Endodermal cell (in vitro differentiated cells): ENCODE results near the gene SEMA5A. TPM values are rescaled to one million over a fixed set of nuclear protein-coding genes. Genes with fewer than 3 reads are reported as not detected.

Source experiments
- DNase-seq: peaks from one replicate; pipeline ENCODE4 v3.0.0-alpha.2; 2017
- H3K27ac ChIP-seq: 2 replicates; pipeline ENCODE4 v1.5.1; 2013; ENCODE audit warnings: mild to moderate bottlenecking, low read depth, low read length, moderate library complexity
- H3K27me3 ChIP-seq: 2 replicates; pipeline ENCODE4 v1.6.1; 2013; ENCODE audit warnings: mild to moderate bottlenecking, low read length, moderate library complexity; ENCODE audit not compliant: insufficient read depth, control insufficient read depth, poor library complexity, severe bottlenecking
- H3K36me3 ChIP-seq: 2 replicates; pipeline ENCODE4 v1.7.0; 2013; ENCODE audit warnings: mild to moderate bottlenecking, low read length, moderate library complexity; ENCODE audit not compliant: control insufficient read depth, insufficient read depth
- H3K4me1 ChIP-seq: one replicate; pipeline ENCODE4 v1.7.0; 2013; ENCODE audit warnings: low read length; ENCODE audit not compliant: control insufficient read depth, insufficient read depth
- H3K4me3 ChIP-seq: 2 replicates; pipeline ENCODE4 v1.5.1; 2013; ENCODE audit warnings: mild to moderate bottlenecking, low read length, moderate library complexity
- H3K9ac ChIP-seq: 2 replicates; pipeline ENCODE4 v1.6.1; 2013; ENCODE audit warnings: mild to moderate bottlenecking, low read length, moderate library complexity; ENCODE audit not compliant: poor library complexity, severe bottlenecking; ENCODE audit errors: extremely low read depth
- H3K9me3 ChIP-seq: 2 replicates; pipeline ENCODE4 v1.6.1; 2013; ENCODE audit warnings: mild to moderate bottlenecking, low read length, moderate library complexity; ENCODE audit not compliant: control insufficient read depth
- H3K27ac Mint-ChIP-seq: 2 replicates; pipeline ENCODE4 v1.8.0; 2020; ENCODE audit warnings: mixed read lengths
- H3K27me3 Mint-ChIP-seq: 2 replicates; pipeline ENCODE4 v1.8.0; 2021; ENCODE audit warnings: mild to moderate bottlenecking, mixed read lengths; ENCODE audit not compliant: insufficient read depth
- H3K36me3 Mint-ChIP-seq: 2 replicates; pipeline ENCODE4 v1.8.0; 2020; ENCODE audit warnings: low read depth, mixed read lengths
- H3K4me1 Mint-ChIP-seq: 2 replicates; pipeline ENCODE4 v1.8.0; 2020; ENCODE audit warnings: mixed read lengths
- H3K4me3 Mint-ChIP-seq: 2 replicates; pipeline ENCODE4 v1.8.0; 2020; ENCODE audit warnings: mild to moderate bottlenecking, moderate library complexity, mixed read lengths
- H3K9me3 Mint-ChIP-seq: 2 replicates; pipeline ENCODE4 v1.8.0; 2020; ENCODE audit warnings: mild to moderate bottlenecking, mixed read lengths
- WGBS, 2 experiments: methylation state at CpG; one replicate each; pipeline versions ENCODE4 v1.1.5 to v1.1.7; 2013; ENCODE audit warnings: missing lambda C conversion rate in 2 of 2, mixed read lengths in 1 of 2; ENCODE audit not compliant: insufficient coverage in 1 of 2, insufficient read length in 1 of 2; 5-methylcytosine and 5-hydroxymethylcytosine counted together
- total RNA-seq, 2 donors: library from RNA; stranded (reverse); fragmentation: NEBNext Ultra II Directional in 1 of 2; extraction: Animal tissue kit (Norgen Biotek cat#: 25700) in 1 of 2; gene quantifications; 2 replicates in 1 of 2; 3 replicates in 1 of 2; pipeline ENCODE4 v1.2.1, GENCODE V29; 2021
- TF ChIP-seq, protein P1 (sequence below): fragments of 200-600 bp; sonication (generic); conservative IDR thresholded peaks from 2 replicates; pipeline ENCODE4 v1.5.0; 2021; ENCODE audit warnings: antibody characterized with exemption, mild to moderate bottlenecking

The SEMA5A gene
- total RNA-seq, 2 donors from 2014 or later: 46.8 to 77.8 TPM

DNA sequence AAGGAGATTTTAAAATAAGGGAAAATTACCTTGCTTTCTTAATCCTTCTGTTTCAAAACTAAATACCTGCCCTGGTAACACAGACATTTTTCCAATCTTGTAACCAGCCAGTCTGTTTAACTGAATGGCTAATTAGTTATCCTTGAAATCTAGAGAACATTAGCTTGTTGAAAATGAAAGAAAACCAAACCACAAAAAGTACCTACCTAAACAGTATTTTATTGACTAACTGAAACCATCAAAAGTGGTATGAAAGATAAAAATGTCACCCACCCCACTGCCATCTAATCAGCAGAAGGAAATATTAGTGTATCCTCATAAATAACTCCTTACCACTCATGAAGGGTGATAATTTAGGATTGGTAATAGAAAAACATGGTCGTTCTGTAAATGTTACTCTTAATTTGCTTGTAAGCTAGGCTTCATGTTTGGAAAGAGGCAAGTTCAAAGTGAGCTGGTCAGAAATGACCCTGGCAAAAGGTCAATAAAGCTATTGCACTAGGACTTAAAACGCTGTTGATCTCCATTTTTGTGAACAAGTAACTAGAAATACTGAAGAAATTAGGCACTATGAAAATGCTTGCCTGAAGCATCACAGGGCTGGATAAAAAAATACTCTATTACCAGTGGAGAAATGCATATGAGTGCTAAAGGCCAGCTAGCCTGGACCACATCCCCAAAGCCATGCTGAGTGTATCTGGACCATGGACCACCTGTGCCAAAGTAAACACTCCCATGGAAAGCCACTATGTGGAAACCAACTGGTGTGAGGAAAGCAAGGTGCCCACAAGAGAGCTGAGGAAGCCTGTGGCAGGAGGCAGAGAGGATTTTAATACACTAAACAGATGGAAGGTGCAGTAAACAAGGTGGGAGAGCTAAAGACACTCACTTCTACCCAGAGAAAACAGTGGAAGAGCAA is 8.4 kb downstream of the SEMA5A start:
- no peak overlapping the region for H3K4me3 Mint-ChIP-seq
- no peaks in the 10 kb centered on the region for H3K4me1 Mint-ChIP-seq
- no peaks in the 10 kb centered on the region for H3K27me3 Mint-ChIP-seq
- Histone ChIP-seq H3K9me3 (no peaks in the 10 kb centered on the region), H3K27ac (no peak overlapping the region), H3K36me3 (peaks cover 46% of the 10 kb centered on the region), H3K9ac (no peak overlapping the region), H3K4me3 (no peak overlapping the region), H3K27me3 (no peaks in the 10 kb centered on the region), H3K4me1 (peaks cover 3% of the 10 kb centered on the region)
- no peaks in the 10 kb centered on the region for H3K9me3 Mint-ChIP-seq
- no peak for DNase-seq
- WGBS, 2 experiments: 96 to 100% methylated on average over 2 of the region's 2 CpGs
- peaks cover 26% of the 10 kb centered on the region for H3K36me3 Mint-ChIP-seq
- no peak overlapping the region for H3K27ac Mint-ChIP-seq
- TF ChIP-seq, protein P1, sequence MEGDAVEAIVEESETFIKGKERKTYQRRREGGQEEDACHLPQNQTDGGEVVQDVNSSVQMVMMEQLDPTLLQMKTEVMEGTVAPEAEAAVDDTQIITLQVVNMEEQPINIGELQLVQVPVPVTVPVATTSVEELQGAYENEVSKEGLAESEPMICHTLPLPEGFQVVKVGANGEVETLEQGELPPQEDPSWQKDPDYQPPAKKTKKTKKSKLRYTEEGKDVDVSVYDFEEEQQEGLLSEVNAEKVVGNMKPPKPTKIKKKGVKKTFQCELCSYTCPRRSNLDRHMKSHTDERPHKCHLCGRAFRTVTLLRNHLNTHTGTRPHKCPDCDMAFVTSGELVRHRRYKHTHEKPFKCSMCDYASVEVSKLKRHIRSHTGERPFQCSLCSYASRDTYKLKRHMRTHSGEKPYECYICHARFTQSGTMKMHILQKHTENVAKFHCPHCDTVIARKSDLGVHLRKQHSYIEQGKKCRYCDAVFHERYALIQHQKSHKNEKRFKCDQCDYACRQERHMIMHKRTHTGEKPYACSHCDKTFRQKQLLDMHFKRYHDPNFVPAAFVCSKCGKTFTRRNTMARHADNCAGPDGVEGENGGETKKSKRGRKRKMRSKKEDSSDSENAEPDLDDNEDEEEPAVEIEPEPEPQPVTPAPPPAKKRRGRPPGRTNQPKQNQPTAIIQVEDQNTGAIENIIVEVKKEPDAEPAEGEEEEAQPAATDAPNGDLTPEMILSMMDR: no peak

DNA sequence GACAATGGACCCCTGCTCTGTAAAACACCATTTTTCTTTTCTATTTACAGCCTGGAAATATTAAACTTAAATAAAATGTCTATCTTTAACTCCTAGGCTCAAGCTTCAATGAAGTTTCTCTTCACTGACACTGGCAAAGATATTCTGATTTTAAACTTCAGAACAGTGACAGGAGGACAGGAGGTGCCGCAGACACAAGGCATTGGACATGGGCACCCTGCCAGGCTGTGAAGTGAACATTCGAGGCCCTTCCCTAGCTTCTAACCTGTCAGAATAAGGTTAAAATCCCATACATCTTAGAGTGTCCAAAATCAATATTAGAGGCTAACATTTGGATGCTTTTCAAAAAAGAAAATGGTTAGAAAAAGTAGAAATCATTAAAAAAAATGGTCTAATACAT is 9.2 kb downstream of the SEMA5A start:
- no peak overlapping the region for H3K4me3 Mint-ChIP-seq
- H3K36me3 Mint-ChIP-seq: peaks cover 26% of the 10 kb centered on the region
- no peak for DNase-seq
- Histone ChIP-seq H3K36me3 (peaks cover 38% of the 10 kb centered on the region), H3K9ac (no peak overlapping the region), H3K9me3 (no peaks in the 10 kb centered on the region), H3K4me1 (peaks cover 3% of the 10 kb centered on the region), H3K27ac (no peak overlapping the region), H3K4me3 (no peak overlapping the region), H3K27me3 (no peaks in the 10 kb centered on the region)
- WGBS, 2 experiments: 80 to 94% methylated on average over 1 to 2 of the region's 2 CpGs
- H3K27me3 Mint-ChIP-seq: no peaks in the 10 kb centered on the region
- TF ChIP-seq, protein P1: no peak
- no peaks in the 10 kb centered on the region for H3K4me1 Mint-ChIP-seq
- no peaks in the 10 kb centered on the region for H3K9me3 Mint-ChIP-seq
- no peak overlapping the region for H3K27ac Mint-ChIP-seq

DNA sequence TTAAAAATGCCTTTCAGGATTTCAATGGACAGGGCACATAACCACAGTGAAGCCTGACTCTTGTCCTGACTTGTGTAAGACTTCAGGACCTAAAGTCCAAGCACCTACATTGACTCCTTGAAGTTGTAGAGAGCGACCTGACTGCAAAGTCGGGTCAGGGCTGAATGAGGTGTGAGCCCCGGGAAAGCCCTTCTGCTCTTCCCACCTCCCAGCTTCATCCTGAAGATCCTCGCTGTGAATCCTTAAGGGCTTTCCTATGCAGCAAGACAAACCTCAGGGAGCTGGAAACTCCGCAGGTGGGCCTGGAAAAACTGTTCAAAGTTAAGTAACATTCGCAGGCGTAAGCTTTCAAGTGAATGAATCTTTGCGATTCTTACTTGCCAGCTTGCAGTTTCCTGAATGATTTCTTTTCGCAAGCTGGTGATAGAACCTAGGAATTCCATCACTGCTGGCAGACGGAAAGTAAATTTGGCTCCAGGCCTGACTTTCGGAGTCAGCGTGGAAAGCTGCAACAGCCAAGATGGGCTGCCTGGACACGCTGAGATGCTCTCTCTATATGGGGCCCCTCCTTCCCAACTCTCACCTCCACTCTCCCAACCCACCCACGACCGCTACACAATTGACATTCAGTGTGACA is 10.9 kb downstream of the SEMA5A start:
- no peak overlapping the region for H3K4me3 ChIP-seq
- Mint-ChIP-seq H3K36me3 (peaks cover 20% of the 10 kb centered on the region), H3K4me3 (no peak overlapping the region), H3K9me3 (no peaks in the 10 kb centered on the region), H3K4me1 (peaks cover 2% of the 10 kb centered on the region), H3K27me3 (no peaks in the 10 kb centered on the region), H3K27ac (no peak overlapping the region)
- DNase-seq: no peak
- WGBS, 2 experiments: 92 to 96% methylated on average over 12 to 13 of the region's 15 CpGs
- H3K9ac ChIP-seq: no peak overlapping the region
- no peaks in the 10 kb centered on the region for H3K9me3 ChIP-seq
- peaks cover 3% of the 10 kb centered on the region for H3K4me1 ChIP-seq
- peaks cover 29% of the 10 kb centered on the region for H3K36me3 ChIP-seq
- TF ChIP-seq, protein P1: no peak
- H3K27ac ChIP-seq: no peak overlapping the region
- no peaks in the 10 kb centered on the region for H3K27me3 ChIP-seq
